ENCODE measurements around the gene C8A. TPM values are rescaled to one million over a fixed set of nuclear protein-coding genes. Genes with fewer than 3 reads are reported as not detected.

C8A gene
- total and polyA plus RNA-seq, 2 of the 8 experiments (the other 6 are each of a cell fraction or from before 2014, with no cell fraction given) = not detected

GRCh38 chr1:56967355-56967754 lies 112.8 kb downstream of the C8A start:
- H4K91ac ChIP-seq (replicated peaks; ENCODE audit: insufficient read length, low read length) = no peak overlapping the region
- H2AFZ ChIP-seq (ENCODE audit: low read length) = no peak overlapping the region
- H2BK12ac ChIP-seq (ENCODE audit: low read depth, low read length) = no peak overlapping the region
- H3K4me3 ChIP-seq (ENCODE audit: extremely low read depth in 1 of 4, insufficient read depth in 2 of 4, low read depth in 3 of 4, low read length in 4 of 4) = no peak overlapping the region
- H4K20me1 ChIP-seq (replicated peaks in 1 of 2; ENCODE audit: control insufficient read depth in 1 of 2, insufficient read depth in 2 of 2, low read length in 2 of 2) = no peaks in the 10 kb centered on the region
- no peak overlapping the region for H3K4me2 ChIP-seq (ENCODE audit: insufficient read depth in 1 of 2, low read depth in 2 of 2, low read length in 2 of 2)
- H3K56ac ChIP-seq (replicated peaks; ENCODE audit: insufficient read length, low read depth, low read length) = no peak overlapping the region
- DNase-seq (ENCODE audit: low read depth in 1 of 2, low spot score in 2 of 2) (no peak), FAIRE-seq (no peak)
- H2BK20ac ChIP-seq (ENCODE audit: low read length) = no peak overlapping the region
- H3K23me2 ChIP-seq (ENCODE audit: low read depth, low read length) = no peaks in the 10 kb centered on the region
- H3K27me3 ChIP-seq (replicated peaks in 1 of 4; ENCODE audit: control insufficient read depth in 3 of 4, extremely low read depth in 1 of 4, insufficient read depth in 3 of 4, low read length in 3 of 4) = no peaks in the 10 kb centered on the region
- H2BK5ac ChIP-seq (ENCODE audit: low read depth, low read length) = no peak overlapping the region
- no peaks in the 10 kb centered on the region for H3K36me3 ChIP-seq (ENCODE audit: control insufficient read depth in 2 of 4, insufficient read depth in 4 of 4, low read length in 3 of 4)
- ChIA-PET POLR2A (ENCODE audit: partially characterized antibody) (no interaction called here), CTCF (ENCODE audit: partially characterized antibody) (interaction anchor here (0.7 to 13.5 kb wide), 18 partner anchors 9 to 975 kb away, joined by 3 to 193 read pairs (median 5); no protein-coding TSS in a partner anchor)
- H2BK15ac ChIP-seq (ENCODE audit: low read length) = no peak overlapping the region
- H3K79me1 ChIP-seq (ENCODE audit: low read depth, low read length) = no peaks in the 10 kb centered on the region
- H3K18ac ChIP-seq (ENCODE audit: extremely low read depth, low read length) = no peak overlapping the region
- H3K27ac ChIP-seq (ENCODE audit: low read depth, low read length) = no peak overlapping the region
- no peak overlapping the region for H3K14ac ChIP-seq (ENCODE audit: insufficient read length)
- H3K4ac ChIP-seq (replicated peaks; ENCODE audit: insufficient read length, low read depth, low read length) = no peak overlapping the region
- H4K5ac ChIP-seq (ENCODE audit: insufficient read length, low read depth, low read length) = no peak overlapping the region
- no peaks in the 10 kb centered on the region for H3K79me2 ChIP-seq (ENCODE audit: control insufficient read depth in 1 of 2, insufficient read depth in 2 of 2, low read length in 2 of 2)
- no peak overlapping the region for H2BK120ac ChIP-seq (replicated peaks; ENCODE audit: low read depth, low read length)
- H3K23ac ChIP-seq (ENCODE audit: insufficient read length) = no peak overlapping the region
- H3K4me1 ChIP-seq (replicated peaks in 1 of 4; ENCODE audit: control insufficient read depth in 3 of 4, insufficient read depth in 4 of 4, low read length in 3 of 4) = no peaks in the 10 kb centered on the region
- no peaks in the 10 kb centered on the region for H3K9me3 ChIP-seq (ENCODE audit: insufficient read depth in 2 of 2, low read depth in 1 of 2, low read length in 1 of 2)
- no peak overlapping the region for H2AK5ac ChIP-seq (ENCODE audit: low read depth, low read length)
- no peak overlapping the region for H3K9ac ChIP-seq (replicated peaks in 1 of 4; ENCODE audit: extremely low read depth in 1 of 4, low read depth in 3 of 4, low read length in 3 of 4)
- 68% methylated on average over 3 of the region's 3 CpGs; no CpG with 5 or more reads in 1 of the 2 experiments for WGBS, 2 experiments (ENCODE audit: extremely low coverage in 1 of 2, insufficient coverage in 1 of 2, insufficient read length in 1 of 2, insufficient replicate concordance in 2 of 2, low coverage in 1 of 2, low lambda C conversion rate in 2 of 2, missing lambda C conversion rate in 1 of 2)
- H4K8ac ChIP-seq (ENCODE audit: extremely low read depth, insufficient read depth, low read length) = no peak overlapping the region
- TF ChIP-seq YY1 (IDR thresholded peaks at IDR 0.05; ENCODE audit: low read depth, low read length) (no peak), SAP30 (IDR thresholded peaks at IDR 0.05; ENCODE audit: insufficient read depth, insufficient replicate concordance, low read length) (no peak), SIN3A (conservative IDR thresholded peaks at IDR 0.05 in 1 of 2, IDR thresholded peaks at IDR 0.05 in 1 of 2; ENCODE audit: low read depth in 1 of 2, low read length in 2 of 2) (no peak), ZNF274 (IDR thresholded peaks at IDR 0.05; ENCODE audit: borderline replicate concordance, extremely low read depth, low read length) (no peak), BCL11A (IDR thresholded peaks at IDR 0.05; ENCODE audit: low read depth in 2 of 2, low read length in 2 of 2) (no peak), SIRT6 (IDR thresholded peaks at IDR 0.05; ENCODE audit: low read length) (no peak), CBX5 (IDR thresholded peaks at IDR 0.05; ENCODE audit: low read depth, low read length) (no peak), CTCF (IDR thresholded peaks at IDR 0.05; ENCODE audit: control extremely low read depth in 1 of 3, insufficient read depth in 1 of 3, low read depth in 1 of 3, low read length in 3 of 3) (no peak), CREB1 (IDR thresholded peaks at IDR 0.05) (no peak), RXRA (IDR thresholded peaks at IDR 0.05; ENCODE audit: insufficient read depth, low read depth, low read length) (no peak), MAFK (IDR thresholded peaks at IDR 0.05; ENCODE audit: low read depth, low read length) (no peak), RAD21 (IDR thresholded peaks at IDR 0.05 in 1 of 2, conservative IDR thresholded peaks at IDR 0.05 in 1 of 2; ENCODE audit: low read depth in 2 of 2, low read length in 2 of 2) (no peak)

Measured in H1 (cell line).